Suprapubic skin (tissue), 4 donors: ENCODE results near the gene POLL.

Source experiments
- CTCF ChIP-seq, 2 donors: fragments of 200-600 bp in 1 of 2; fragments of 450-650 bp in 1 of 2; sonication (generic) in 1 of 2; IDR thresholded peaks; one replicate each; pipeline ENCODE4 v1.5.1; 2016 to 2019; ENCODE audit warnings: antibody characterized with exemption in 2 of 2, mild to moderate bottlenecking in 1 of 2, moderate library complexity in 1 of 2
- POLR2A ChIP-seq, 2 donors: fragments of 450-650 bp; IDR thresholded peaks; one replicate each; pipeline ENCODE4 v1.6.1; 2017; ENCODE audit warnings: antibody characterized with exemption in 2 of 2, mild to moderate bottlenecking in 2 of 2, moderate library complexity in 2 of 2
- POLR2AphosphoS5 ChIP-seq, 3 donors: sonication (generic); formaldehyde crosslinking; IDR thresholded peaks; one replicate each; pipeline ENCODE4 v1.6.1; 2017; ENCODE audit warnings: antibody characterized with exemption in 3 of 3

DNA sequence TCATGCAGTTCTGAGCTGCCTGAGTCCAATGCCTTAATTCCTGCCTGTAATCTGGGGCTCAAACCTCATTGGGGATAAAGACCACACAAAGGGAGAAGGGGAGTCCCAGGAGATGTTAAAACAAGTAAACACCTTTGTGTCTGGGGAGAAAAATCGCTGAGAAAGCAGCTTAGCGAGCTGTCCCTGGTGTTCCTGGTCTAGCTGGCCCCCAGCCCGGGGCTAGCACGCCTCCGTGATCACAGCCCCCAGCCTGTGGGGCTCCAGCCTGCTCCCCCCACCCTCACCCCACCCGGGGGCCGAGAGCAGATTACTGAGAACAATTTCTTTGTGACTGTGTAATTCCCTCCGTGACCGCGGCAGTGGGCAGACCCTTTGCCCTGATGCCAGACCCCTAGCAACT lies 24.8 kb upstream of the POLL start:
- TF ChIP-seq POLR2AphosphoS5 (IDR thresholded peaks at IDR 0.05) (no peak), CTCF (IDR thresholded peaks at IDR 0.05) (no peak), POLR2A (IDR thresholded peaks at IDR 0.05) (no peak)
